Tibial artery (tissue), 4 donors: Measurements from ENCODE around the gene NOTCH1.

Source experiments
- DNase-seq, 2 donors: peaks; one replicate each; pipeline ENCODE4 v3.0.0-alpha.2; 2019
- H3K27ac ChIP-seq, 2 donors: fragments of 200-600 bp; sonication (generic) in 1 of 2; 1 replicate in 1 of 2; 2 replicates in 1 of 2; pipeline ENCODE4 v1.5.1; 2018 to 2019; ENCODE audit warnings: mild to moderate bottlenecking in 1 of 2
- H3K27me3 ChIP-seq, 2 donors: fragments of 200-600 bp; sonication (generic) in 1 of 2; one replicate each; pipeline versions ENCODE4 v1.5.1 to v1.6.0; 2016 to 2019
- H3K36me3 ChIP-seq, 3 donors: fragments of 200-600 bp; sonication (generic) in 2 of 3; one replicate each; pipeline ENCODE4 v1.5.1; 2016 to 2019; ENCODE audit warnings: mild to moderate bottlenecking in 2 of 3
- H3K4me1 ChIP-seq, 4 donors: fragments of 200-600 bp; sonication (generic) in 2 of 4; 1 replicate in 3 of 4; 2 replicates in 1 of 4; pipeline ENCODE4 v1.5.1; 2016 to 2019
- H3K4me3 ChIP-seq, 2 donors: fragments of 200-600 bp; sonication (generic) in 1 of 2; 1 replicate in 1 of 2; 2 replicates in 1 of 2; pipeline ENCODE4 v1.5.1; 2018 to 2019; ENCODE audit warnings: mild to moderate bottlenecking in 2 of 2
- H3K9me3 ChIP-seq, 3 donors: fragments of 200-600 bp; sonication (generic) in 1 of 3; one replicate each; pipeline ENCODE4 v1.5.1; 2016 to 2019
- CTCF ChIP-seq, 2 experiments: fragments of 200-600 bp in 1 of 2; fragments of 450-650 bp in 1 of 2; IDR thresholded peaks; one replicate each; pipeline ENCODE4 v1.5.1; 2017 to 2019; ENCODE audit warnings: antibody characterized with exemption in 2 of 2, mild to moderate bottlenecking in 1 of 2, moderate library complexity in 1 of 2
- intact Hi-C: fragments of 100-400 bp; cut with DNase I; formaldehyde crosslinking; loops from one replicate; pipeline ENCODE4 v1.15.0; 2023; ENCODE audit warnings: low total_unique reads

Gene NOTCH1

DNA sequence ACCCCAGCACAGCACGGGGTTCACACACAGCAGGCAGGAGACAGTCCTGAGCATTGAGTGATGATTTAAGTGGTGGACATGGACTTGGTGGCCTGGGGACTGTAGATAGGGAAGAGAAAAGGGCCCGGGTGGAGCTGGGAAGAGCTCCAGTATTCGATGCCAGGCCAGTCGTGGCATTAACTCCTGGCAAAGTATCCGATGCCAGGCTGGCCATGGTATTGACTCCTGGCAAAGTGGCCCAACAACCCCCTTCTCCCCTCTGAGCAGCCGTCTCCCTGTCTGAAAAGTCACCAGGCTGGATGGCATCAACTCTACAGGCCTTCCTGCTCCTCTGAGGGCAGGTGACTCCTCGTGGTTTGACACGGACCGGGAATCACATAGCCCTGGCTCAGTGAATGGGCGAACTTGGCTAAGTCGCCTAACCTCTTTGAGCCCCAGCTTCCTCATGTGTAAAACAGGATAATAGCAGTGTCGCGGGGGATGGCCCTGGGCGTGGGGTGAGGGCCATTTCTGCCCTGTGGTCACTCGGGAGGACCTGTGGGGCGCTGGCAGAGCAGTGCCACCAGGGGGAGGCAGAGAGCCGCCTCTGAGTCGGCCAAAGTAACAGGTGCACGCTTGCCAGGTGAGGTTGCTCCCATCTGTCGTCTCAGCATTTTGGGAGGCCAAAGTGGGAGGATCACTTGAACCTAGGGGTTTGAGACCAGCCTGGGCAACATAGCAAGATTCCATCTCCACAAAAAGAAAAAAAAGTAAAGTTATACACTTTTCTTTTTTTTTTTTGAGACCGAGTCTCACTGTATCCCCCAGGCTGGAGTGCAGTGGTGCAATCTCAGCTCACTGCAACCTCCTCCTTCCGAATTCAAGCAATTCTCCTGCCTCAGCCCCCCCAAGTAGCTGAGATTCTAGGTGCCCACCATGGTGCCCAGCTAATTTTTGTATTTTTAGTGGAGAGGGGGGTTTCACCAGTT is 57.3 kb downstream of the NOTCH1 start:
- Histone ChIP-seq H3K9me3 (no peaks in the 10 kb centered on the region), H3K4me1 (peaks cover 0 to 38% (median 30%) of the 10 kb centered on the region in 4 donors), H3K27me3 (no peaks in the 10 kb centered on the region), H3K36me3 (no peaks in the 10 kb centered on the region), H3K27ac (peak overlapping the region; percentile 34 to 46), H3K4me3 (no peak overlapping the region)
- DNase-seq: peak; percentile 59 to 84
- peak; percentile 97 to 98 for TF ChIP-seq CTCF (IDR thresholded peaks at IDR 0.05)
- intact Hi-C loops: loop anchor here (2.0 kb wide), 1 partner anchor 142 kb away; no protein-coding TSS in a partner anchor

GRCh38 chr9:136487672-136488071 is 58.2 kb downstream of the NOTCH1 start:
- no peak for DNase-seq
- TF ChIP-seq CTCF (IDR thresholded peaks at IDR 0.05): no peak
- H3K27me3 ChIP-seq: no peaks in the 10 kb centered on the region

GRCh38 chr9:136486823-136487620 is 58.8 kb downstream of the NOTCH1 start:
- no peak for DNase-seq
- H3K27ac ChIP-seq: peak overlapping the region in 1 of 2 donors; percentile 46
- H3K4me1 ChIP-seq: peaks cover 0 to 39% (median 31%) of the 10 kb centered on the region in 4 donors
- TF ChIP-seq CTCF (IDR thresholded peaks at IDR 0.05): no peak
- intact Hi-C loops: no loop called here
- H3K9me3 ChIP-seq: no peaks in the 10 kb centered on the region
- no peaks in the 10 kb centered on the region for H3K27me3 ChIP-seq
- H3K36me3 ChIP-seq: no peaks in the 10 kb centered on the region
- H3K4me3 ChIP-seq: no peak overlapping the region

More at GRCh38 chr9:136487672-136488071, 58.2 kb downstream of the NOTCH1 start:
- no peaks in the 10 kb centered on the region for H3K9me3 ChIP-seq
- intact Hi-C loops: loop anchor here (2.0 kb wide), 1 partner anchor 143 kb away; no protein-coding TSS in a partner anchor
- H3K27ac ChIP-seq: peak overlapping the region; percentile 34 to 46
- H3K4me3 ChIP-seq: no peak overlapping the region
- H3K36me3 ChIP-seq: no peaks in the 10 kb centered on the region
- H3K4me1 ChIP-seq: peaks cover 0 to 38% (median 30%) of the 10 kb centered on the region in 4 donors

- Histone ChIP-seq H3K27ac (no peak overlapping the region), H3K9me3 (no peaks in the 10 kb centered on the region), H3K27me3 (no peaks in the 10 kb centered on the region), H3K4me1 (peaks cover 0 to 48% (median 40%) of the 10 kb centered on the region in 4 donors), H3K36me3 (no peaks in the 10 kb centered on the region), H3K4me3 (no peak overlapping the region)
- no peak for TF ChIP-seq CTCF (IDR thresholded peaks at IDR 0.05)
- intact Hi-C loops: no loop called here
- no peak for DNase-seq
Measured at GRCh38 chr9:136486131-136486530, 59.7 kb downstream of the NOTCH1 start.
